NCI-H345 treated with DMSO at 0.1 percent for 48 hours (cell line): ENCODE measurements around the gene NRXN3.
A peak's percentile ranks its signal among the peaks of the same experiment; 100 is the strongest.

Experiments used
- DNase-seq: peaks from one replicate; lab custom pipeline; 2025; ENCODE audit not compliant: unreplicated experiment; lab: John Stamatoyannopoulos, UW

NRXN3 gene

DNA sequence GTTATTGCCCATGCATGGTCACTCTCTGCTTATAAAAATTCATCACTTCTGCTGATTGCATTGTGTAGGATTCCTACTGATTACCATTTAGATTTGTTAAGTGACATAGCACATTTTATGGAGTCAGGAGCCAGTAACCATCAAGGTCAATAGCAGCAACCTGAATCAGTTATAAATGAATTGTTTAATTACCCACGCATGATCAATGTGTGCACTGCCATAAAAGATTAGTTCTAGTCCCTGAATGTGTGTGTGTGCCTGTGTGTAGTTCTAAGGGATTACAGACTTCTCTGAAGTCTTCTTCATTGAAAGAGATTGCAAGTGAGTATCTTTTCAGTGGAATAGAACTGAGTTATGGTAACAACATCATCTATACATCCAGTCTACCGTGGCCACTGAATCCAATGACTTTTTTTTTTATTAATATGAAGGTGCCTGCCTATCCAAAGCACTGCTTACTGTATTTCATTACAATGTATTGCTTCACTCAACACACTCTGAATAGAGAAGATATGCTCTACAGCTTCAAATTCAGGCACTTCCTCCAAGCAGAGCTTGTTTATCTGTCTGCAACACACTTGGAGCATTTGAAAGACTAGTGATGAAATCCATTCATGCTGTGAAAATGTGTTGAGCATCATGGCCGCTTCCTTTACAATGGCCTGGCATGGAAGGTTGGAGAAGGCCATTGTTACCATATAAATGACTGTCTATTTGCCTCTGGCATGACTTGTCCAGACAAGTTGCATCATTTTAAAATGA, 1659.4 kb downstream of the NRXN3 start:
- peak; percentile 23 for DNase-seq

DNA sequence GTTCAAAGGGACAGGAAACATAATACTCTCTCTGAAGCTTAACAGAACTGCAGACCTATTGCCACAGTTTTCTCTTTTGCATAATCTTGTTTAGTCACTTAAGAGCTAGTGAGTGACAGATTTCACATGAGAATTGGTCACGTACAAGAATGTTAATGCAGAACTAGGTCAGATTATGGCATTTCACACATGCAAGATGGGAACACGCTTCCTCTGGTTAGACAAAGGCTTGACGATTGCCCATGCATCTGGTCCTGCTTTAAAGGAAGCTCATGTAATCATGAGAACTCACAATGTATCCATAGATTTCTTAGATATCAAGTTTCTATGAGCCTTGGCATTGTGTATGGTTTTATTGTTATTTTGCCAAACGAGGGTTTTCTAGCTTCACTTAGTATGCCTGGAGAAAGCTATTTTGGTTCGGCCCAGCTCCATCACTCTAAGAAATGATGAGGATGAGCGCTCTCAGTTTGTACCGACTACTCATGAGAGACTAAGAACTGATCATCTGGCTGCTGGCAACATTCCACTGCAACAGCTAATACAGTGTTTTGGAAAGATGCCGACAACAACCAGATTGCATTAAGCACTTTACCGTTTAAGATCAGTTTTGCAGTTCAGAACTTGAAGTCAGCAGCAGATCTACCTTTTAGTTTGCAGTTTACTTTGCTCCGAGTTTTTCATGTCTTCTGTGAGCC, 1661.2 kb downstream of the NRXN3 start:
- no peak for DNase-seq

DNA sequence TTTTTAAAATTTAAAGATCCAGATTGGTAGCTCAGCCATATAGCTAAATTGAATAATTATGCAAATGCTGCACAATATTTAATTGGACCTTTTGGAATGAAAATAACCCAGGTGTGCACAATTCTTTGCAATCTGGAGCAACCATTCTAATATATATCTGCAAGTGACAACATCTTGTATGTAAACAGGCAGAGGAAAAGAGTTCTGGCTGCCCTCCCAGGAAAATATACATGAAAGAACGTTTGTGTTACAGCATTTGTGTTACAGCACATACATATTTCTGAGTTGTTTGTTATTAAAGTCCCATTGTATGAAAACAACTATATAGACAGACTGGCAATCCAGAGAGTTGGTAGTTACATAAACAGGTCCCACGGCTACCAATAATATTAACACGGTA, 1663.6 kb downstream of the NRXN3 start:
- DNase-seq = no peak

DNA sequence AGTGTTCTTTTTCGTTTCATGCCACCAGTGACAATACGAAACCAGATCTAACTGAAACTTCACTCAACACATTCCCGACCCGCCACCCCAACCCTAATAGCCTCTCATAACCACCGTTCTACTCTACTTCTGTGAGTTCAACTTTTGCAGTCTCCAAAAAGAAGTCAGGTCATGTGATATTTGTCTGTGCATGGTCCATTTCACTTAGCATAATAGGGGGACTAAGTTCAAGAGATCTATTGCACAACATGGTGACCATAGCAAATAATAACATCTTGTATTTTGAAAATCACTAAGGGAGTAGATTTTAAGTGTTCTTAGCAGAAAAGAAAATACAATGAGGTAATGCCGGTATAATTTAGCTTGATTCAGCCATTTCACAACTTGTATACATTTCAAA, 1664.7 kb downstream of the NRXN3 start:
- DNase-seq = no peak

DNA sequence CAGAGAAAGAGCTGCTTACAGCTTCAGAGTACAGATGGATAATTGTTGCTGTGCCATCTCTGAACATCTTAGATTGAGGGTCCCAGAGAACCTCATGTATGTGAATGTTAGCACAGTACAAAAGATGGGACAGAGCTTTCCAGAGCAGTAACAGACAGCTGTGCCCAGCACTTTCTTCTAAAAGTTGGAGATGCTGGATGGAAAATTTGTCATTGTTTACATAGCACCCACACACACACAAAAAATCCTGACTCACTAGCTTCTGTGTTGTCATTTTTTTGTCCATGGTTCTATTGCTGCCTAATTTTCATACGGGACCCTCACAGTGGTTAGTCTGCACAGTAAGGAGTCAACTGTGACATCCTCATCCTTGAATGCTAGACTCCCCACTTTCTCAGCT, 1666.4 kb downstream of the NRXN3 start:
- no peak for DNase-seq

DNA sequence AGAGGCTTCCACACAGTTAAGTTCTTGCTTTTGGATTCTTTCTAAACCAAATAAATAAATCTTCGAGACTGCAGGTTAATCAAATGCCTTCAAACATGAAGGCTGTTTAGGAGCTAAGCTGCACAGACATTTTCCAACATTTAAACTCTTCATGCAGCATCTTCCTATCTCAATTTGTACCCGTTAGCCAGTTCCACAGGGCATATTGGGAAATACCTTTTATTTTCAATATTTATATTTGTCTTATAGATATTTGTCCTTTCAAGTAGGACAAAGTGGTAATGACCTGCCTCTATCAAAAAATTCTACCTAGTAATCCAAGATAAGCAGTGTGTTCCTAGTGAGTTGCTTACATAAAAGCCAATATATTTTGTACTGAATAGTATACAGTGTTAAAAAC, 1667.5 kb downstream of the NRXN3 start:
- DNase-seq = no peak

DNA sequence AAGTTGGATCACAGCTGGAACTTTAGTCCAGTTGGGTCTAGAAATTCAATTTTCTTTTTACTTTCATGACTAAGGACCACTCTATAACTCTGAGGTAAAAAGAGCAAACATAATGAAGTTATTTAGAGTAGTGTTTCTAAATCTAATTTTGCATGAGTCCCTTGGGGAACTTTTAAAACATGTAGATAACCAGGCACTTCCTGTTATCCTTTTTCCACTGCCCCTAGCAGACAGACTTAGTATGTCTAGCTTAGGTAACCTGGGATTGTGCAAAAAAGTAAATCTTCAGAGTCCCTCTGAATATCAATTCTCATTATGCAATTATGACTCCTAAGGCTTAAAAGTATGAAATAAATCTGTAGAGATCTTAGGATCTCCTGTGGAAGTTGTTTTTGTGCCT, 1669.9 kb downstream of the NRXN3 start:
- no peak for DNase-seq

DNA sequence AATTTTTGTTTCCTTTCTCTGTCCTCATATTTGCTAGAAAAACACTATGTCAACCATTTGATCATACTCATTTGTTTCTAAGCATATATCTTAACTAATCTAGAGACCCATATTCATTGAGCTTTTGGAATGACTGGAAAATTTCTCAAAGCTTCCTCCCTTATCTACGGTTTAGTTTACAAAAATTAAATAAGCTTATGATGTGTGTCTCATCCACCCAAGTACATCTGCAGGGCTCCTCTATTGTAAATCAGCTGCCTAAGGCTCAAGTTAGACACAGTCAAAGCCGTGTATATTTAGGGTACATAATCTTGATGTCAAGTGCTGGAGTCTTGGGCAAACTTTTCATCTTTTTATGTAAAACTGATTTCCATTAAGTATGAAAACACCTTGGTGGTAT, 1670.7 kb downstream of the NRXN3 start:
- no peak for DNase-seq

DNA sequence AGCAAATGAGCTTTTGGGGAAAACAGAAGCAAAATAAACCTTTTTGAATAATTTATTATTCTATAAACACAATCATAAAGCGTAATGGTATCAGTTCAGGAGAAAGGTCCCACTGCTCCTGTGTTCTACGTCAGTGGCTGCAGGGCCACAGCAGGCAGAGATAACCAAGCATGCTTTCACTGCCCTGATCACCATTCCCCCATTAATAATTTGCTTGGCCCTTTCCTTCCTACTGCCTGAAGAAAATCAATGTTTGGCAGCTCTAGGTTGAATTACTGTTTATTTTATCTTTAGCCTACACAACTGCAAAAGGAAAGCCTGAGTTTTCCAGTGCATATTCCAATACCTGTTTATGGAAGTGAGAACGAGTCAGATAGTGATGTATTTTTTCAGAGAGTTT, 1671.3 kb downstream of the NRXN3 start:
- DNase-seq = no peak

DNA sequence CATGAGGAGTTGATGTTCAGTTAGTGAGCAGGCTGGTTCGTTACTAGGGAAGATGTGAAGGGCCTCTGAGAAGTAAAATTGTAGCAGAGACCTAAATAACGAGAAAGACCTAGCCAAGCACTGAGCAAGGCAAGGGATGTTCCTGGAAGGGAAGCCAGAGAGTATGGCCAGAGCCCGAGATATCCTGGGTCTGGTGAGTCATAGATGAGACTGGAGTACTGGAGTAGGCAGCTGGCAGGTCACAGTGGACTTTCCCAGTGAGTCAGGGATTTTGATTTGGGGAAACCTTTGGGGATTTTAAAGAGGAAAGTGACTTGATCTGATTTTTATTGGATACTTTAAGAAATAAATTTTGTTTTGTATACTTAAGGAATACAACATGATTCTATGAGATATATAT, 1672.1 kb downstream of the NRXN3 start:
- DNase-seq = no peak

DNA sequence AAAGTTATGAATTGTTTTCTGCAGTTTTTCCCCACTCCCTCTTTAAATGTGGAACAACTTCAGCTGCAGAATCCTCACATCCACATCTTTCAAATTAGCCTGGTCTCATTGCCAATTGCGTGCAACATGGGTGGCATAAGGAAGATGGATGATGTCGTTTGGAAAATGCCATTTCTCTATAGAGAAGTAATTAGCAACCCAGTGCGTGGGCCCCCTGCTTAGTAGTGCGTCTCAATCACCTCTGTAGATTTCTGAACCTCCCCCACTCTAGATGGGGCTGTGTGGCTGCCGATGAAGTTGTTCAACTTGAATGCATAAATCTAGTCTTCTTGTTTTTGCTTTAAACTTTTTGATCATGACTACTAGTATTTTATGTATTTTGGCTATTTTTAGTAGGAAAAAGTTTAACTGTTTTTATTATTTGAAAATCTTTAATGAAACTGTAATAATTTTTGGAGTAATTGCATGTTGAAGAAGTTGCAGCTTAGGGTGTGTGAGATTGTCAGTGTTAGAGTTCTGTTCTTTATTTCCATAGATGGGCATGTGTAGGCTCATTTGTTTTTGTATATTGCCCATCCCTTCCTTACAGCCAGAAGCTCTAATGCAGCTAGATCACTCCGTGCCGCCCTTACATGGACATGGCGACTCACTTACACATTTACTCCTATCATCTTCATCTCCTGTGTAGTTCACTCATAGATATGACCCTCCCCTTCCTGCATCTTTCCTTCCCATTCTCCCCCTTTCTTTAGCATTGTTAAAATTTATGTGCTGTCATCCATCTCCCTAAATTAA, 1683.0 kb downstream of the NRXN3 start:
- no peak for DNase-seq

DNA sequence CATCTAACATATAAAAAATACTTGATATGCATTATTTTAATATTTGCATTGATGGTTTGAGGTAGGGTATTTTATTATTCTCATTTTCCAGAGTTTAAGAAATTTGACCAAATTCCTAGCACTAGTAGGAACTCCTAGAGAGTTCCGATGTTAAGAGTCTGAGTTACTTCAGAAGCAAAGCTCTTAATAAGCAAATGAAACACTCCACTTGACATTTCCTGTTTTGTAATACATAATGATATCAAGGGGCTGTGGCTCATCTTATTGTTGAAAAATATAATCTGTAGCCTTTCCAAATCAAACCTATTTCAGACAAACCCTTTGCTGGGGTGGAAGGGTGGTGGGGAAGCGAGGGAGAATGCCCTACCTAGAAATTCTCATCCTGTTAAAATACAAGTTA, 1685.6 kb downstream of the NRXN3 start:
- DNase-seq = no peak

DNA sequence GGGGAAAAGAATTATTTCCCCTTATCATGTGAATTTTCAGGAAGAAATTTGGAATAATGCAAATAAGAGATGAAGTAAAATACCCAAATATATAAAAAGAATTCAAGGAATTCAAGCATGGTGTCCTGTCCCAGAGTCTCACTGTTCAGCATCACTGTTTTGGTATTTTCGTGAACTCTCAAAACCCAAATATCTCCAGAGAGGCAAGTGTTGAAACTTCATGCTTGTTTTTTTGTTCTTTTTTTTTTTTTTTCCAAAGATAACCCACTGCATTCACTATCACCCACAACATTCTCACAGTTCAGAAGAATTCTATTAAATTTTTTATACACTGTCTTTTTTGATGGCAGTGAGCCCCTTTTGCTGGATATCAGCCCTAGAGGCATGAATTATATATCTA, 1686.2 kb downstream of the NRXN3 start:
- no peak for DNase-seq

DNA sequence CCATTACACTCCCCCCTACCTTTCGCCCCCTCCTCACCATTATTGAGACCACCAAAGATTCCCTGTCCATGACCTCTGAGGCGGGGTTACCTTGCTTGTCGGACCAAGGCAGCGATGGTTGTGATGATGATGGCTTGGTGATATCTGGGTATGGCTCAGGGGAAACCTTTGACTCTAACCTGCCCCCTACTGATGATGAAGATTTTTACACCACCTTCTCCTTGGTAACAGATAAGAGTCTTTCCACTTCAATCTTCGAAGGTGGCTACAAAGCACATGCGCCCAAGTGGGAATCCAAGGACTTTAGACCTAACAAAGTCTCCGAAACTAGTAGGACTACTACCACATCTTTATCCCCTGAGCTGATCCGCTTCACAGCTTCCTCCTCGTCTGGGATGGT, 1690.9 kb downstream of the NRXN3 start:
- no peak for DNase-seq

DNA sequence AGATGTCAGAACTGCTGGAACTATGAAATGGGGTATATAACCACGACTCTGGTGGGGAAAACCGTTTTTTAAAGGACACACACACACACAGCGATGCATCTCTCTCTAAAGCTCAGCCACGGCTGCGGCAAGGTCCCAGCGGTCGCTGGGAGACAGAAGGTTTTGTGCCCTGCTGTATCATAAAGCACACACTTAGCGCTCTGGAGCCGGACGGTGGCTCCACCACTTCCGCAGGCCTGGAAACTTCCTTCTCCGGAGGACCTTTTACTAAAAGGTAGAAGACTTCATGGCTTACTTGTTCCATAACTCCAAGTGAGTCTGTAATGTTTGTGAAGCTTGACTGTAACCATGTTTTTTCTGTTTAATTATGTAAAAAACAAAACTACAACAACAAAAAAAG, 1691.9 kb downstream of the NRXN3 start:
- DNase-seq = no peak

DNA sequence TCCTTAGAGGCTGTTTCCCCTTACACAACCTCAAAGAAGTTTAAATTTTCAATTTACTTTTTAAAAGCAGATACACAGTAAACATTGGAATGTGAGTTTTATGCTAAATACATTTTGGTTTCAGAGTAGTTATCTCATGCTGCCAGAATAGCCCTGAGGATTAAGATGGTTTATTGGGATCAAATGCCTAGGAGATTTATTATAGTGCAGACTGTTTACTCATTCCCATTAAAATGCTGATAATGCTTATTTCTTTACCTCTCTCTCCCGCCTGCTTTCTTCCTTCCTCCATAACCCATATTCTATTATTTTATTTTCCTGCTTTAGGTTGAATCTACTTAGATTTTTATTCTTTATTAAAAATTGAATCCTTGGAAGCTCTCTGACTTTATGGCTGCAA, 1701.0 kb downstream of the NRXN3 start:
- no peak for DNase-seq

DNA sequence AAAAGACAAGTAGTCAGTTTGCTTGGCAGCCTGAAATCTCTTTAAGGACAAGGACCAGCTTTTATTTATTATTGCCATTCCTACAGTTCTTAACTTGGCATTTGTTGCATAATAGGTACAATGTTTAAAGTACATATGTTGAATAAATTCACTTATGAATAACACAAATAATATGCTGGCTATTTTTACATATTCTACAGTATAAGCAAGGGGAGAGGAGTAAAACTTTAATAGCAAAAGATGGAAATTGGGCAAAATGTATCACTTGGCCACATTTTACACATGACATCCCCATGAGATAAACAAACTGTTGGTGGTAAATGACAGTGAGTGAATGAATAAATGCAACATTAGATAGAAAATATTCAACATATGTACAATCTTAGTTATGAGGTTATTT, 1708.1 kb downstream of the NRXN3 start:
- no peak for DNase-seq

DNA sequence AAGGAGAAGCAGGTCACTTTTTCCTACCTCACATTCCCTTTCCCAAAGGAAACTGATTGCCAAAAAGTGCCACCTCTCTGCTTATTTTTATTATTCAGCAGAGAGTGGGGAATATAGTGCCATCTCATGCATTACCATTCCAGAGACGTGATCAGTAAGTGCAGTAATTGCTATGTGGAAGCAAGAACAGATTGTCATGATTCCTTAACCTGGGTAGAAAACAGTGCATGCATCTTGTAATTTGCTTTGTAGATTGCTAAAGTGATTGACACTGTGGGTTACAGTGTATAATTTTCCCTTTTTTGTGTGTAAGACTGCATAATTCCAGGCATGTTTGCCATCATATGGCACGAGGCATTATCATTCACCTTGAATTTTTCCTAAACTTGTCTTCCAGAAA, 1708.6 kb downstream of the NRXN3 start:
- no peak for DNase-seq

DNA sequence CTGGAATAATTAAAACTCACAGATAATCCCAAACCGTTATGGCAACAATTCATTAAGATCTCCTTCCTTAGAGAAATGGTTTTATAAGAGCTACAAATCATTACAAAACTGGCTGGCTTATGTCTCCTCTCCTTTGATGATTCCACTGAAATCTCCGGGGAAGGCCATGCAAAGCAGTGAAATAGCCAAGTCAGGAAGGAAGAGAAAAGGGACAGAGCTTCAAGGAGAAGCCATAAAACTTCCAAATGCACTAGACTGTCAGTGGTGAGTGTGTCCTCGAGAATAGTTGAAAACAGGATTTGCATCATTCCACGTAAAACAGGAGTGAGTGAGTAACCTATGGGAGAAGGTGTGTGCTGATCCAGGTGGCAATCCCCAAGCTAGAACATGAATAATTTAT, 1711.1 kb downstream of the NRXN3 start:
- DNase-seq = no peak

DNA sequence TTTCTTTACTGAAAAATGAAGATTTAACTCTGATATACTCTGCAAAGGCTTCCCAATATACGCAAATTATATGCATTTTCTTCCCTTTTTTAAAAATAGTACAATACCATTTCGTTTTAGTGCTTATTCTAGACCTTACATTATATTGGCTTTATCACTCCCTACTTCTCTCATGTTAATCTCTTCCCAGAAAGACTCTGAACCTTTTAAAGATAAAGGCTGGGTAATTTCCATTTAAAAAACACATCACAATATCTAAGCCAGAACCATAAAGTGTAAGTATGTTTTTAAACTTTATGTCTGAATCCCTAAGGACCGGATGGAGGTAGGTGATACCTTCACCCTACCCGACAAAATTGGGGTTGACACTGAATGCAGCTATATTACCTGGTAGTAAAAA, 1720.4 kb downstream of the NRXN3 start:
- no peak for DNase-seq

DNA sequence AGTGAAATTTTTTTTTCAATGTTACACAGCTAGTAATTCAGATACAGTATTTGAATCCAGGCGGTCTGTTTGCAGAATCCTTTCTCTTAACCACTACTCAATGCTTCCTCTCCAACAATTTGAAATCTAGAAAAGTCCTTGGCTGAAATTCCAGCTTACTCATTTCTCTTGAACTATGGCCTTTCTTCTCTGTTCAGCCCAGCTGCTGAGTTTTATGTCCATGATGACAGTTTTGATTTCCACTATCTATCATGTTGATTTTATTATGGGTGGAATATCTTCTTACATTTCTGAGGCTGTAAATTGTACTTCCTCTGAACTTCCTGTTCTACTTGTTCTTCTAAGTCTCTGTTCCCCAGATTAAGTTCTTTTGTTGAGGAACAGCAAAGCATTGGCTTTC, 1725.8 kb downstream of the NRXN3 start:
- no peak for DNase-seq

DNA sequence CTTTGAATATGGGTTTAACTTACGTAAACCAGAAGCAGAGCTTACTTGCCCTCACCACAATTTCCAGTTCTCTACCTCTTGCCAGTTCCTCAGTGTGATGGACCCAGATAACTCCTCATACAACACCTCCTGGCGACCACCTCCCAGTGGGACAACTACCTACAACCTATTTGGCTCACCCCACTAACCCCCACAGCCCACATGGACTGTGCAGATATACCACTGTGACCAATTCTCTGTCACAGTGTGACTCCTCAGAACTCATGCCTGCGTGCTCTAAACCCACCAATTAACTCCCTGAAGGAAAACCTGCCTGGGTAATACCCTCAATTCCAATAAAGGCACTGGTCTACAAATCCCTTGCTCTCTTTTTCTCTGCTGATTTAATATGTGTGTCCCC, 1729.4 kb downstream of the NRXN3 start:
- no peak for DNase-seq
